D721Med (cell line): ENCODE data around the gene LSAMP.
A peak's percentile ranks its signal among the peaks of the same experiment; 100 is the strongest.

Experiments
- DNase-seq: peaks from one replicate; pipeline ENCODE4 v3.0.0; 2011; ENCODE audit warnings: low spot score; ENCODE audit not compliant: insufficient read length
- FAIRE-seq: peaks from 2 replicates; lab custom pipeline; 2011; peaks lifted over from hg19 to GRCh38; lab: Jason Lieb, UNC
- TF ChIP-seq, protein P1 (sequence below): IDR thresholded peaks from 2 replicates; pipeline ENCODE4 v1.5.1; 2012; ENCODE audit warnings: mild to moderate bottlenecking, control low read depth; ENCODE audit not compliant: insufficient read depth; ENCODE audit errors: missing control alignments

LSAMP gene

DNA sequence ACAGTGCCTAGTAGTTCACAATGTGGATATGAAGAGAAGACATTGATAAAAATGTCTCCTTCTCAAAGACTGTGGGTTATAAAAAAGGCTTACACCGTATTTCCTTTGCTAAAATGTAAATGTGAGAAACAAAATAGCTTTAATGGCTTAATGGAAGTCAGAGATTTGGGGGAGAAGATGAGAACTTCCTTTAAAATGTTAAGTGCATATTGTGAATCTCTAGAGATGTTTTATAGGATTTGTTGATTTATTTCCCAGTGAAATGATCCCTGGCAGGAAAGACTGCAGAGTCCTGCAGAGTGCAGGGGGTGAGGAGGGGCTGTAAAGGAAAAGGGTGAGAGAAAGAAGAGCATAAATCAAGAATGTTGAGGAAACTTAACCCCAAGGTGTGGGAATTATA is 516.9 kb downstream of the LSAMP start:
- TF ChIP-seq, protein P1, sequence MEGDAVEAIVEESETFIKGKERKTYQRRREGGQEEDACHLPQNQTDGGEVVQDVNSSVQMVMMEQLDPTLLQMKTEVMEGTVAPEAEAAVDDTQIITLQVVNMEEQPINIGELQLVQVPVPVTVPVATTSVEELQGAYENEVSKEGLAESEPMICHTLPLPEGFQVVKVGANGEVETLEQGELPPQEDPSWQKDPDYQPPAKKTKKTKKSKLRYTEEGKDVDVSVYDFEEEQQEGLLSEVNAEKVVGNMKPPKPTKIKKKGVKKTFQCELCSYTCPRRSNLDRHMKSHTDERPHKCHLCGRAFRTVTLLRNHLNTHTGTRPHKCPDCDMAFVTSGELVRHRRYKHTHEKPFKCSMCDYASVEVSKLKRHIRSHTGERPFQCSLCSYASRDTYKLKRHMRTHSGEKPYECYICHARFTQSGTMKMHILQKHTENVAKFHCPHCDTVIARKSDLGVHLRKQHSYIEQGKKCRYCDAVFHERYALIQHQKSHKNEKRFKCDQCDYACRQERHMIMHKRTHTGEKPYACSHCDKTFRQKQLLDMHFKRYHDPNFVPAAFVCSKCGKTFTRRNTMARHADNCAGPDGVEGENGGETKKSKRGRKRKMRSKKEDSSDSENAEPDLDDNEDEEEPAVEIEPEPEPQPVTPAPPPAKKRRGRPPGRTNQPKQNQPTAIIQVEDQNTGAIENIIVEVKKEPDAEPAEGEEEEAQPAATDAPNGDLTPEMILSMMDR: no peak
- DNase-seq (no peak), FAIRE-seq (no peak)

- TF ChIP-seq, protein P1: no peak
- no peak for DNase-seq
- FAIRE-seq: no peak
Measured at GRCh38 chr3:115927197-115927596, 518.1 kb downstream of the LSAMP start.

- DNase-seq (no peak), FAIRE-seq (no peak)
- TF ChIP-seq, protein P1: peak; percentile 9
Measured at GRCh38 chr3:115922681-115923347, 522.5 kb downstream of the LSAMP start.

DNA sequence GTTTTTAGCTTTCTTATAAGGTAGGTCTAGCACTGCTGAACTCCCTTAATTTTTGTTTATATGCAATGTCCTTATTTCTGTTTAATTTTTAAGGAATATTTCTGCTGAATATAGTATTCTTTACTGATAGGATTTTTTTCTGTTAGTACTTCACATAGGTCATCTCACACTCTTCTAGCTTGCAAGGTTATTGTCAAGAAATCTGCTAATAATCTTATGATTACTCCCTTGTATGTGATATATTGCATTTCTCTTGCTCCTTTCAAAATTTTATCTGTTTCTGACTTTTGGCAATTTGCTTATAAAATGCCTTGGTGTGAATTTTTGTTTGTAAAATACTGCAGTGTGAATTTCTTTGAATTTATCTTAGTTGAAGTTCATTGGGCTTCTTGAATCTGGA is 523.6 kb downstream of the LSAMP start:
- DNase-seq: no peak
- TF ChIP-seq, protein P1: no peak

GRCh38 chr3:115918900-115919299 is 526.4 kb downstream of the LSAMP start:
- FAIRE-seq: no peak
- TF ChIP-seq, protein P1: no peak
- DNase-seq: no peak

More for the DNA sequence above, 523.6 kb downstream of the LSAMP start:
- FAIRE-seq: no peak

DNA sequence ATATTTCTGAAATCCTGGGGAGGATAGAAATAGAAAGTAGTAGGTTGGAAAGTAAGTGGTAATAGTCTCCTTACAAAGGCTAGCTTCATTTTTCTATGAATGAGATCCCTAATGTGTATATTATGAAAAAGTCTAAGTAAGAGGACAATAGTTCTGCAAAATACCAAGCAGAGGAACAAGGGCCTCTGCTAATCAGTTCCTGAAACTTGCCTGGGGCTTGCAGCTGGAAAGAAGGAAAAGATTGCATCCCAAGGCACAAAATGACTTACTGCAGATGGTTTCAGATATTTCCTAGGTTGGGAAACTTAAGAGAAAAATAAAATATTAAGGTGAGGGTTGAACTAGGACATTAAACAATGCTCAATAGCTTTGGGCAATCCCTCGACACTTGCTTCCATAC is 528.4 kb downstream of the LSAMP start:
- FAIRE-seq (no peak), DNase-seq (no peak)
- TF ChIP-seq, protein P1: no peak

DNA sequence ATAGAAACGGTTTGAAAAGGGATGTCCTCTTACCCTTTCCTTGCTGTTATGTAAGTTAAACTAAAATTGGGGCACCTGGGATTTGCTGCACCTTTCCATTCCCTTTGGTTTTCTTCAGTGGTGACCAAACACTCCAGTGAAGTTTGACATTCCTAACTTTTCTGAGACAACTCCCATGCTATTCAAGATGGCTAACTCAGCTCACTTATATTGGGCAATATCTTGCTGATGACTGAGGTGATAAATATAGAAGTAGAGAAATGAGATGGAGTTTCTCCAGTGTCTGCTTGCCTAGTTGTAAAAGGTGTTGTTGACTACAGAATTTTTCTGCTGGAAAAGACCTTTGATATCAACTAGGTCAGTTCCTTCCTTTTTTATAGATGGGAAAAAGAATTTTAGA is 530.2 kb downstream of the LSAMP start:
- DNase-seq (no peak), FAIRE-seq (no peak)
- TF ChIP-seq, protein P1: no peak
